HG02840 (cell line): ENCODE measurements around the gene EPYC.

Experiments used
- ATAC-seq: cut with Tn5 transposase; IDR thresholded peaks from one replicate; pipeline ENCODE4 v1.9.1; 2021; ENCODE audit warnings: mild to moderate bottlenecking, moderate library complexity, moderate number of reproducible peaks; ENCODE audit not compliant: unreplicated experiment, low FRiP score

Gene EPYC

GRCh38 chr12:91004872-91005271 lies at the start of gene EPYC:
Gene EPYC, minus strand, starts transcription at chr12:91004972. Its CDS starts 2,407 bp downstream, at chr12:91002565.
- ATAC-seq = no peak

- ATAC-seq = no peak
These were observed 49.4 kb upstream of the EPYC start for GRCh38 chr12:91053951-91054715.

DNA sequence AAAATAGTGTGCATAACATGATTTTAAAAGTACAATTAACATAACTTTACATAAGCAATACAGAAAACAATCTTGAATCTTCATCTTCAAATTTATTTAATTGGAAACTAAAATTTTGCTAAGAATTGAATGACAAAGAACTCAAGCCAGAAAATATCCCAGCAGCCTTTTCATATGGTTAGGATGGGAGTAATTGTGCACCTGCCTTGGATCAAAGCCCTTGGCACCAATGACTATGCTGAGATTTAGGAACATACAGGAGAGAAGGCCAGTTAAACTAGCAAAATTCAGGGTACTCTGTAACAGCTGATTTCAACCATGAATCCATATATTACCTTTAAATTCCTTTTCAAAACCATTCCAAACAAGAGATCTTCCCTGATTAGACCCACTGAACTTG lies 47.3 kb upstream of the EPYC start:
- ATAC-seq = no peak

- ATAC-seq = no peak
These were observed 39.8 kb upstream of the EPYC start for GRCh38 chr12:91044586-91044985.

GRCh38 chr12:91043408-91043807 lies 38.6 kb upstream of the EPYC start:
- ATAC-seq = no peak

DNA sequence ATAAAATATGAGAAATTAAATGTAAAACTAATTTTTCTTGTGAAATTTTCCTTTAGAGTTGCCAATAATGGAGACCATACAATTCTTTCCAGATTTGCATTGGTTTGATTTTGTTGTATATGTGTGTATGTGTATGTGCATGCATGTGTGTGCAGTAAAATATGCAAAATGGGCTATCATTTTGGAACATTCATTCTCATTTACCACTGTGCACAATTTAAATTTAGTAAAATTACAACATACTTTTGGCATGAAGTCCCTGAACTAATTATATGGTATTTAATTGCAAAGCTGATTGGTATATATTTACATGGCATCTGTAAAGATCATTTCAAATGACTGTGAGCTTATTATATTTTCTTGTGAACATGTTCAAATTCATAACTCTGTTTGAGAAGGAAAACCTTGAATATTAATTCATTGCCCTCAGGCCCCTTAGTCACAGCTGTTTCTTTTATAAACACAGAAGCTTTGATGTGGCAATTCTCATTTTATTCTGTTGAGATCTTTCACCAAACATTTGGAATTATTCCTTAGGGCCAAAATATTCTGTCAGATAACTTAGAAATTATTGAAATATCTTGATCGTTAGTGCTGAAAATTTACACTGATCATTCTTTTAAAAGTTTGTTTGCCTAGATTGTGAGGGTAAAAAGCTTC lies 35.5 kb upstream of the EPYC start:
- no peak for ATAC-seq

DNA sequence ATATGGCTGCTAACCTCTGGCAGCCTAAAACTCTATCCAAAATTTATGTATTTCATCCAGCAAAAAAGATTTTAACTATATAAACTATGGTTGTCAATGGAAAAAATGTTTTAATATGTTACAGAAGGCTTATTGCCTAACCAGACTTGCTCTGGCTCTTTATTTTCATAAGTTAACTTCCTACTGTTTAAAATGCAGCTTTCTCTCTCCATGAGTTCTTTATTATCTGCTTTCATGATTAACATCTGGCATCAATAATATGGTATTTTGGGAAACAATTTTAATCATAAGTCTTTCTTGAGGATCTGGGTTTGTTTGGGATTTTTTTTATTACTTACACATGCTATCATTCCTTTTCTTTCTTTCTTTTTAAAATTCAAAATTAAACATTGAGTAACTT lies 32.5 kb upstream of the EPYC start:
- no peak for ATAC-seq

DNA sequence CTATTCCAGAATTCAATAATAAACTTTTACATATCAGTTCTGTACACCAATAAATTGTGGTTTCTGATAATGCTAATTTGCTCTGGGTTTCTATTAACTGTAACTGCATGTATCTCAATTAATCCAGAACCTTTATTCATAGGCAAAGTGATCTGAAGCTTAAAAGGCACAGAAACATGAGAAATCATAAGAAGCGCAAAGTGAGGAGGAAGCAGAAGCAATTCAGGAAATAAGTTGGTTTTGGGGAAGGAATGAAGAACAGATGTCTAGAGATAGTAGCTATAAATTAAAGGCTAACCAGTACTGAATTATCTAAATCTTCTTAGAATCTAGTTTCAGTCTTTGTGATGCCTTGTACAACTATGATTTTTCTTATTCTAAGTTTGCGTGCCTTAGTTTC lies 28.5 kb upstream of the EPYC start:
- ATAC-seq = no peak

DNA sequence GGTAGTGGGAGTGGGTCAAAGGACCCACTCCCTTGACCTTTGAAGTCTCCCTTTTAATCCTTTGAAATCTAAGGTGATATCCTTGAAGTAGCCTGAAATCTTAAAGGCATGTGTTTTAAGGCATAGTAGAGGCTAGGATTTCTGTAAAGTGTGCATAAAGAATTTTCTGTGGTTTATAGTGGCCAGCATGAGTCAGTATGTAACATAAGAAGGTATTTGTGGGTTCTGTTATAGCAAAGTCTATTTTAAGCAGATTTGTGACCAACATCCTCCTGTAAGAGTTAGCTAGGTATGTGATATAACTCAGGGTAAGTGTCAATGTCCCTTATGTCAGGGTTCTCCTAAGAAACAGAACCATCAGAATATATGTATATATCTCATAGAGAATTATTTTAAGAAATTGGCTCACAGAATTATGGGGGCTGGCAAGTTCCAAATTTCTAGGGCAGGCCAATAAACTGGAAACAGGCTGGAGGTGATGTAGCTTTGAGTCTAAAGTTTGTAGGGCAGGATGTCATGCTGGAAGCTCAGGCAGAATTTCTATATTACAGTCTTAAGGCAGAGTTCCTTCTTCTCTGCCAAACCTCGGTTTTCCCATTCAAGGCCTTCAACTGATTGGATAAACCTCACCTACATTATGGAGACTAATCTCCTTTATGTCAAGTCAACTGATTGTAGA lies 18.7 kb upstream of the EPYC start:
- no peak for ATAC-seq

DNA sequence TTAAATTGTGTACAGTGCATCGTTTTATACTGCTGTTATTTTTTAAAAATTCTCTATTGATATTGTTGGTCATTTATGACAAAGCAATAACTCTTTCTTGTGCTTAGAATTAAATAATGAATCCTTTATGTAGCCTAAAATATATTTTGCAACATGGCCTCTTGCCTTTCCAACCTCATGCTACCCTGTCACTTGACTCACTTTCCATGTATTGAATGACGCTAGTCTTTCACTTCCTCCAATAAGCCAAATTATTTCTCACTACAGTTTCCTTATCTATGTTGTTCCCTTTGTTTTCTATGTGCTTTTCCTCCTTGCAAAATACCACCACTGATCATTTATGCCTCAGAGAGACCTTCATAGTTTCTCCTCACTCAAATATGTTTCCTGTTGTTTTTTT lies 16.3 kb upstream of the EPYC start:
- ATAC-seq = no peak

- ATAC-seq = no peak
These were observed 14.7 kb upstream of the EPYC start for GRCh38 chr12:91019455-91019854.

DNA sequence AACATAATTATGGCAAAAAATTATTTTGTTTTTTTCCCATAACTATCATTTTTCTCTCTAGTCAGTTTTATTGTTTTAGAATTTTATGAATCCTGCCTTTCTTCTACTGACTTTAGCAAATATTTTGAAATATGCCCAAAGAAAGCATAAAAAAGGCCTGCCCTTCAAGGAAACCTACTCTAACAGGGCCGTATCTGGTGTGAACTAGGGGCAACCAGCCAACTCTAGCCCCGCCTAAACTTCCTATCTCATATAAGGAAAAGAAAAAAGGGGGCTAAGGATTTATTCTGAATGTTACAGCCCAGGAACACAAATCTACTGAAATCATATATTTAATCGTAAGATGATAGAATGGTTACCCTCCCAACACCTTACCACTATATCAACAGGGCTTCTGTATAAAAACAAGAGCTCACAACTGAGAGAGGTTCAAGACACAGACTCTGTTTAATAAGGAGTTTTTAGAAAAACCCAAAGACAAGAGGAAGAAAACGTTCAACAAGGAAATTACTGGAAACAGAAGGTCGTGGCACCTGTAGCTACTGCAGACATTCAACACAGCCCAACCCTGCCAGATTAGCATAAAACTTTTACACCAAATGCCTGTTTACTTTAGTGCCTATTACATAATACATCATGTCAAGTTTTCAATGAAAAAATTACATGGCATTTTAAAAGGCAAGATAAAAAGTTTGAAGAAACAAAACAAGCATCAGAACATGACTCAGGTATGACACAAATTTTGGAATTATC lies 12.9 kb upstream of the EPYC start:
- no peak for ATAC-seq

GRCh38 chr12:91017043-91017442 lies 12.3 kb upstream of the EPYC start:
- no peak for ATAC-seq

DNA sequence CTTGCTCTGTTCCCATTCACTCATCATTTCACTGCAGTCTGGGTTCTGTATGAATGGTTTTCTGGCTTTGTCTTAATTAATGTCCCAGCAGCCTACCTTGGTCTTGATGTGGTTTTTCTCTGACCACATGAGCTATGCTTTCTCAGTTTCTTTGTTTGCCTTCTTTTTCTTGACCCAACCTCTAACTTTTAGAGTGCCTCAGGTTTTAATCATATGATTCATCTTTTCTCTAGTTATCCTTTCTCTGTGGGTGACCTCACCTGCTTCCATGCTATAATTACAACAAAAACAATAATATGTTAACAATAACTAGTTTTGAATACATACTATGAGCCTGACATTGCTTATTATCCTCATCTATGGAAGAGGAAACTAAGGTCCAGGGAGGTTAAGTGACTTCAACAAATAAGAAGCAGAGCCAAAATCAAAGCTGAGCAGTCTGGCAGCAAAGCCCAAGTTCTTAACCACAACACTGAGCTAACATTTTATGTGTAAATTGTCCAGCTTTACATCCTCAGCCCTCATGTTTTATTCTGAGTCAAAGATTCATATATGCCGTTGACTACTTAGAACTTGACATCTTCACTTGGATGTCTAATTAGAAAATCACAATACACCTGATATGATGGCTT lies 4.7 kb upstream of the EPYC start:
- peak; percentile 93 for ATAC-seq

- ATAC-seq = no peak
These were observed 2.9 kb upstream of the EPYC start for GRCh38 chr12:91007531-91008290.

DNA sequence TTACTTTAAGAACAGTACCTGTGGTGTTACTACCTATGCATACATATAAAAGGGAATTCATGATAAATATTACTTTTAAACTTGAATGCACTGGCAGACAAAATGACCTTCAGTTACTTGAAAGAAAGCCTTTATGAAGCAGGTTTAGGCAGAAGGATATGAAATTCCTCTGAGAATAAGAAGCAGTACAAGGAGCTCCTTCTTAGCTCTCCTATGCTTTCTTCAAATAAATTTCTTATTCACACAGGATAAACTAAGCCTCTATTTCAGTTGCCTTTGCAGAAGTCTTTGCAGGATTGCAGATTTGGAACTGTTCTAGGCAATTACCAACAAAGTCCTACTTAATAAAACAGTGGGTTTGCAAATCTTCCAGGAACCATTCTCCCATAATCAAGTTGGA lies 1.0 kb downstream of the EPYC start:
- no peak for ATAC-seq

GRCh38 chr12:91001306-91001705 lies 3.5 kb downstream of the EPYC start:
- no peak for ATAC-seq

GRCh38 chr12:90999966-91000365 lies 4.8 kb downstream of the EPYC start:
- ATAC-seq = no peak

DNA sequence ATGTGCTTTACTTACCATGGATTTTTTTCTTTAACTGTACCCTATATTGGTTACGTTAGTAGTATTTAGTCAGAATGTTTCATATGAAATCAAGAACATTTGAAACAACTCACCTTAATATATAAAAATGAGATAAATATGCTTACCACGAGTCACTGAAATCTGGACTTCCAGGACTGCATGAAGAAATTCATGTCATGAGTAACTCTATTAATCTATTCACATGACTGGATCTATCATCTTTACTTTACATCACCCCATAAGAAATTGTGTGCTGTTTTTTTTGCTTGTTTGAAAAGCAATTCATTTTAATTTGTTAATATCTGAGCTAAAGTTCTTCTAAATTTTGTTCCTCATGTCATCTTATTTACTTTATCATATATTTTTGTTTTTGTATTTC lies 5.2 kb downstream of the EPYC start:
- no peak for ATAC-seq

DNA sequence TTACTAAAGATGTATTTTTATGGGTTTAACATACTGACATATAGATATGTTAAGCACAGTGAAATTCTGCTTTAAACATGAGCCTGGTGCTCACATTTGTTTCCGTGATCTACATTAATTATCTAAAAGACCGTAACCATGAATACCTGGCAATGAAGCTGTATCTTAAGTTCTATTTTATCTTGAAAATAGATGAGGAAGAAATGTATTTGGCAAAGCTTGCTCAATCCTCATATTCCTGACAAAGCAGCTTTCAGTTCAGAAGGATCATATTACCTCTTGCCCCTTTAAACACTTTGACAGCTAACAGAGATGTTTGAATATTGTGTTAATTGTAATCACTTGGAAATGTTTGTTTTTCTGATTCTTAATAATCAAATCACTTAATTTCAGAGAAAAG lies 9.8 kb downstream of the EPYC start:
- ATAC-seq = no peak
